Endothelial cell of umbilical vein (primary cell): ENCODE measurements around the gene PER3. TPM values are rescaled to one million over a fixed set of nuclear protein-coding genes. Genes with fewer than 3 reads are reported as not detected.

Source experiments
- BruUV-seq: library from RNA; stranded (reverse); fragments of 400-500 nt; replicated peaks from 2 replicates; lab custom pipeline; 2021; lab: Mats Ljungman, UMichigan
- CTCF ChIA-PET: fragments of 300-600, 350-600 bp; sonication (Branson Sonifier 250); formaldehyde crosslinking; loops from one replicate; lab custom pipeline; 2021; ENCODE audit warnings: antibody characterized with exemption, inconsistent platforms; lab: Charles Lee
- POLR2A ChIA-PET: fragments of 300-600, 350-600 bp; sonication (Branson Sonifier 250); formaldehyde crosslinking; loops from one replicate; lab custom pipeline; 2021; ENCODE audit warnings: antibody characterized with exemption, inconsistent platforms; lab: Charles Lee
- DNase-seq: peaks from one replicate; pipeline ENCODE4 v3.0.0-alpha.2; 2011; ENCODE audit warnings: low read depth, low spot score
- FAIRE-seq: peaks from 2 replicates; lab custom pipeline; 2011; peaks lifted over from hg19 to GRCh38; lab: Jason Lieb, UNC
- H2AFZ ChIP-seq: 2 replicates; pipeline ENCODE4 v1.6.0; 2012; ENCODE audit warnings: low read depth, low read length, control low read depth, inconsistent platforms
- H3K27ac ChIP-seq: 2 replicates; pipeline ENCODE4 v1.5.1; 2011; ENCODE audit warnings: low read depth, mild to moderate bottlenecking, control low read depth, low read length, moderate library complexity; ENCODE audit not compliant: insufficient read depth
- H3K27me3 ChIP-seq, 2 experiments: 2 replicates each; pipeline versions ENCODE4 v1.6.0 to v1.6.1; 2011; ENCODE audit warnings: low read length in 2 of 2, mixed read lengths in 1 of 2; ENCODE audit not compliant: control insufficient read depth in 2 of 2, insufficient read depth in 2 of 2
- H3K36me3 ChIP-seq, 2 experiments: 2 replicates in 1 of 2; 3 replicates in 1 of 2; pipeline ENCODE4 v1.5.1; 2011; ENCODE audit warnings: low read length in 2 of 2, mild to moderate bottlenecking in 1 of 2, moderate library complexity in 1 of 2; ENCODE audit not compliant: control insufficient read depth in 2 of 2, insufficient read depth in 2 of 2; ENCODE audit errors: extremely low read depth in 1 of 2
- H3K4me1 ChIP-seq: 3 replicates; pipeline ENCODE4 v1.5.1; 2011; ENCODE audit warnings: mild to moderate bottlenecking, low read length; ENCODE audit not compliant: control insufficient read depth, insufficient read depth; ENCODE audit errors: extremely low read depth
- H3K4me2 ChIP-seq: 2 replicates; pipeline ENCODE4 v1.6.1; 2011; ENCODE audit warnings: low read length, control low read depth, mixed read lengths; ENCODE audit not compliant: insufficient read depth
- H3K4me3 ChIP-seq, 3 experiments: fragments of 200-600 bp in 1 of 3; sonication (generic), shearing (Covaris generic) in 1 of 3; replicated peaks in 1 of 3; 2 replicates each; pipeline ENCODE4 v1.5.1; 2011 to 2016; ENCODE audit warnings: control low read depth in 3 of 3, low read length in 3 of 3, mild to moderate bottlenecking in 2 of 3, inconsistent platforms in 1 of 3, low read depth in 1 of 3, moderate library complexity in 1 of 3; ENCODE audit not compliant: insufficient read depth in 1 of 3
- H3K79me2 ChIP-seq: 2 replicates; pipeline ENCODE4 v1.6.0; 2012; ENCODE audit warnings: low read length, inconsistent platforms; ENCODE audit not compliant: control insufficient read depth, insufficient read depth
- H3K9ac ChIP-seq: replicated peaks from 2 replicates; pipeline ENCODE3; 2011; ENCODE audit warnings: low read length, control low read depth; ENCODE audit not compliant: insufficient read depth; ENCODE audit errors: extremely low read depth
- H3K9me1 ChIP-seq: replicated peaks from 3 replicates; pipeline ENCODE4 v1.6.0; 2011; ENCODE audit warnings: mild to moderate bottlenecking, low read length; ENCODE audit not compliant: control insufficient read depth, insufficient read depth; ENCODE audit errors: extremely low read depth
- H3K9me3 ChIP-seq: replicated peaks from 2 replicates; pipeline ENCODE4 v1.5.1; 2012; ENCODE audit warnings: low read length, inconsistent platforms; ENCODE audit not compliant: control insufficient read depth, insufficient read depth
- H4K20me1 ChIP-seq: replicated peaks from 2 replicates; pipeline ENCODE3; 2011; ENCODE audit warnings: mild to moderate bottlenecking, low read length; ENCODE audit not compliant: control insufficient read depth, insufficient read depth; ENCODE audit errors: extremely low read depth
- EZH2 ChIP-seq: IDR thresholded peaks from 2 replicates; pipeline ENCODE4 v1.6.1; 2012; ENCODE audit warnings: borderline replicate concordance, low read depth, mild to moderate bottlenecking, moderate library complexity, low read length, inconsistent platforms; ENCODE audit not compliant: severe bottlenecking
- FOS ChIP-seq: IDR thresholded peaks from 2 replicates; pipeline ENCODE4 v1.6.1; 2011; ENCODE audit warnings: mild to moderate bottlenecking, low read length, moderate library complexity, borderline replicate concordance; ENCODE audit not compliant: insufficient read depth
- GATA2 ChIP-seq: IDR thresholded peaks from 2 replicates; pipeline ENCODE4 v1.7.0; 2011; ENCODE audit warnings: low read depth, mild to moderate bottlenecking, moderate library complexity, mixed read lengths, low read length; ENCODE audit not compliant: insufficient read length, insufficient read depth
- JUN ChIP-seq: IDR thresholded peaks from 2 replicates; pipeline ENCODE4 v1.6.1; 2011; ENCODE audit warnings: borderline replicate concordance, low read depth; ENCODE audit not compliant: insufficient read length, insufficient read depth
- MYC ChIP-seq: IDR thresholded peaks from one replicate; pipeline ENCODE4 v1.6.1; 2011; ENCODE audit warnings: mild to moderate bottlenecking, low read depth, low read length
- POLR2A ChIP-seq: IDR thresholded peaks from 2 replicates; pipeline ENCODE4 v1.6.1; 2012; ENCODE audit warnings: low read depth, mild to moderate bottlenecking, control low read depth, low read length
- POLR2AphosphoS5 ChIP-seq: IDR thresholded peaks from 2 replicates; pipeline ENCODE4 v1.6.1; 2012; ENCODE audit warnings: low read depth, mild to moderate bottlenecking, control low read depth, low read length, moderate library complexity; ENCODE audit not compliant: insufficient read depth
- dilution Hi-C: fragments of 300-500 bp; cut with MboI; formaldehyde crosslinking; loops from one replicate; pipeline ENCODE4 v1.15.0; 2019; ENCODE audit warnings: low sequenced_read_pairs; ENCODE audit not compliant: extremely low pct_ligation_motif_present
- intact Hi-C: fragments of 100-400 bp; cut with micrococcal nuclease; formaldehyde crosslinking; loops from one replicate; pipeline ENCODE4 v1.10.0; 2022
- polyA plus RNA-seq, 4 experiments: library from polyadenylated mRNA; depleted of rRNA in 3 of 4; stranded (reverse) in 3 of 4; unstranded in 1 of 4; fragments of >200 nt; gene quantifications; 2 replicates each; pipeline versions ENCODE4 v1.2.1 to v1.2.3, GENCODE V29; 2011 to 2012; ENCODE audit warnings: missing spikeins in 1 of 4
- total RNA-seq: library from RNA; stranded (reverse); gene quantifications from 2 replicates; pipeline ENCODE4 v1.2.3, GENCODE V29; 2021
- TF ChIP-seq, protein P1 (sequence below): IDR thresholded peaks from 2 replicates; pipeline ENCODE4 v1.6.1; 2011; ENCODE audit not compliant: insufficient read depth, insufficient read length
- TF ChIP-seq, protein P2 (sequence below), 2 donors: IDR thresholded peaks; 1 replicate in 1 of 2; 2 replicates in 1 of 2; pipeline ENCODE4 v1.5.1; 2011; ENCODE audit warnings: low read length in 2 of 2, mild to moderate bottlenecking in 2 of 2, moderate library complexity in 2 of 2, control low read depth in 1 of 2, inconsistent platforms in 1 of 2, low read depth in 1 of 2; ENCODE audit not compliant: insufficient read depth in 1 of 2; ENCODE audit errors: extremely low read depth in 1 of 2

The PER3 gene
- total and polyA plus RNA-seq, 2 donors (not counting 3 experiments of a cell fraction or from before 2014, with no cell fraction given) = 2.5 to 2.6 TPM

DNA sequence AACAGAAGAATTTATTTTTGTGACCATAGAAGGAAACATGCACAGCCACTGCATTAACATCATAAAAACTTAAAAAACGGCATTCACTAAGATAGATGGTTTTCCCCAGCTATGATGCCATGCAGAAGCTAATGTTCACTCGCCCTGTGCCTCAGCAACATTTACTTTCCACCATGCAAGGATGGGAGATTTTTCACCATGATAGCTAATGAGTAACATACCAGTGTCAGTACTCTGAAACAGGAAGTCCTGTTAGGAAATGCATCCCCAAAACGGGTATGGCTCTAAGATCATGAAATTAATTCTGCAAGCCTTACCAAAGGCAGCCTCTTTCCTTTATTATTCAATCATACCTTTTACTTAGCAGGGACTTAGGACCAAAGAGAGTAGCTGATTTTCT lies 30.4 kb upstream of the PER3 start:
- POLR2A ChIA-PET = interaction anchor here (0.6 kb wide), 1 partner anchor 1230 kb away, joined by 6 read pairs; no protein-coding TSS in a partner anchor
- BruUV-seq = no TSS peak
- FAIRE-seq = no peak

More for the DNA sequence above, 30.4 kb upstream of the PER3 start:
- Histone ChIP-seq H3K9me1 (no peaks in the 10 kb centered on the region), H3K36me3 (no peaks in the 10 kb centered on the region), H2AFZ (no peak overlapping the region), H4K20me1 (no peaks in the 10 kb centered on the region), H3K4me1 (no peaks in the 10 kb centered on the region), H3K79me2 (no peaks in the 10 kb centered on the region), H3K4me3 (no peak overlapping the region), H3K27me3 (no peaks in the 10 kb centered on the region), H3K9me3 (no peaks in the 10 kb centered on the region), H3K9ac (no peak overlapping the region), H3K27ac (no peak overlapping the region), H3K4me2 (no peak overlapping the region)
- no peak for DNase-seq
- TF ChIP-seq JUN = no peak
- TF ChIP-seq, protein P1, sequence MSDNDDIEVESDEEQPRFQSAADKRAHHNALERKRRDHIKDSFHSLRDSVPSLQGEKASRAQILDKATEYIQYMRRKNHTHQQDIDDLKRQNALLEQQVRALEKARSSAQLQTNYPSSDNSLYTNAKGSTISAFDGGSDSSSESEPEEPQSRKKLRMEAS = no peak
- no peak for TF ChIP-seq POLR2A
- TF ChIP-seq MYC = no peak
- no peak for TF ChIP-seq GATA2
- no peak for TF ChIP-seq EZH2
- no peak for TF ChIP-seq FOS
- TF ChIP-seq, protein P2, sequence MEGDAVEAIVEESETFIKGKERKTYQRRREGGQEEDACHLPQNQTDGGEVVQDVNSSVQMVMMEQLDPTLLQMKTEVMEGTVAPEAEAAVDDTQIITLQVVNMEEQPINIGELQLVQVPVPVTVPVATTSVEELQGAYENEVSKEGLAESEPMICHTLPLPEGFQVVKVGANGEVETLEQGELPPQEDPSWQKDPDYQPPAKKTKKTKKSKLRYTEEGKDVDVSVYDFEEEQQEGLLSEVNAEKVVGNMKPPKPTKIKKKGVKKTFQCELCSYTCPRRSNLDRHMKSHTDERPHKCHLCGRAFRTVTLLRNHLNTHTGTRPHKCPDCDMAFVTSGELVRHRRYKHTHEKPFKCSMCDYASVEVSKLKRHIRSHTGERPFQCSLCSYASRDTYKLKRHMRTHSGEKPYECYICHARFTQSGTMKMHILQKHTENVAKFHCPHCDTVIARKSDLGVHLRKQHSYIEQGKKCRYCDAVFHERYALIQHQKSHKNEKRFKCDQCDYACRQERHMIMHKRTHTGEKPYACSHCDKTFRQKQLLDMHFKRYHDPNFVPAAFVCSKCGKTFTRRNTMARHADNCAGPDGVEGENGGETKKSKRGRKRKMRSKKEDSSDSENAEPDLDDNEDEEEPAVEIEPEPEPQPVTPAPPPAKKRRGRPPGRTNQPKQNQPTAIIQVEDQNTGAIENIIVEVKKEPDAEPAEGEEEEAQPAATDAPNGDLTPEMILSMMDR (IDR thresholded peaks at IDR 0.05; ENCODE audit: extremely low read depth in 1 of 2, insufficient read depth in 1 of 2, low read depth in 1 of 2, low read length in 2 of 2) = no peak
- TF ChIP-seq POLR2AphosphoS5 = no peak
- intact Hi-C loops (no loop called here), dilution Hi-C loops (no loop called here)
- CTCF ChIA-PET = interaction anchor here (1.0 to 9.9 kb wide), 15 partner anchors 8 to 94 kb away, joined by 3 to 674 read pairs (median 12); no protein-coding TSS in a partner anchor
